Effector memory CD4-positive, alpha-beta T cell (primary cell): ENCODE results near the gene PIWIL1.

Experiments
- DNase-seq, 3 donors: peaks; one replicate each; pipeline ENCODE4 v3.0.0-alpha.2; 2020
- H3K27ac ChIP-seq: 2 replicates; pipeline ENCODE4 v1.7.0; 2013; ENCODE audit warnings: mild to moderate bottlenecking, low read length, moderate library complexity; ENCODE audit not compliant: insufficient read depth, poor library complexity, severe bottlenecking
- H3K27me3 ChIP-seq: replicated peaks from 2 replicates; pipeline ENCODE4 v1.7.0; 2013; ENCODE audit warnings: mild to moderate bottlenecking, low read length; ENCODE audit not compliant: insufficient read depth, control insufficient read depth, poor library complexity, severe bottlenecking
- H3K36me3 ChIP-seq: 2 replicates; pipeline ENCODE4 v1.7.0; 2013; ENCODE audit warnings: mild to moderate bottlenecking, low read length, moderate library complexity; ENCODE audit not compliant: control insufficient read depth, insufficient read depth
- H3K4me1 ChIP-seq: 2 replicates; pipeline ENCODE4 v1.7.0; 2013; ENCODE audit warnings: low read length, mild to moderate bottlenecking; ENCODE audit not compliant: control insufficient read depth, insufficient read depth, poor library complexity, severe bottlenecking
- H3K4me3 ChIP-seq: 2 replicates; pipeline ENCODE4 v1.7.0; 2013; ENCODE audit warnings: low read length, low read depth, mild to moderate bottlenecking; ENCODE audit not compliant: insufficient read depth, poor library complexity, severe bottlenecking
- H3K9me3 ChIP-seq: 2 replicates; pipeline ENCODE4 v1.7.0; 2013; ENCODE audit warnings: mild to moderate bottlenecking, low read length, moderate library complexity; ENCODE audit not compliant: control insufficient read depth
- total RNA-seq, 3 donors: gene quantifications; one replicate each; lab custom pipeline; 2026; lab: John Stamatoyannopoulos, UW

The PIWIL1 gene
- 0 reads per million in 3 donors for total RNA-seq

DNA sequence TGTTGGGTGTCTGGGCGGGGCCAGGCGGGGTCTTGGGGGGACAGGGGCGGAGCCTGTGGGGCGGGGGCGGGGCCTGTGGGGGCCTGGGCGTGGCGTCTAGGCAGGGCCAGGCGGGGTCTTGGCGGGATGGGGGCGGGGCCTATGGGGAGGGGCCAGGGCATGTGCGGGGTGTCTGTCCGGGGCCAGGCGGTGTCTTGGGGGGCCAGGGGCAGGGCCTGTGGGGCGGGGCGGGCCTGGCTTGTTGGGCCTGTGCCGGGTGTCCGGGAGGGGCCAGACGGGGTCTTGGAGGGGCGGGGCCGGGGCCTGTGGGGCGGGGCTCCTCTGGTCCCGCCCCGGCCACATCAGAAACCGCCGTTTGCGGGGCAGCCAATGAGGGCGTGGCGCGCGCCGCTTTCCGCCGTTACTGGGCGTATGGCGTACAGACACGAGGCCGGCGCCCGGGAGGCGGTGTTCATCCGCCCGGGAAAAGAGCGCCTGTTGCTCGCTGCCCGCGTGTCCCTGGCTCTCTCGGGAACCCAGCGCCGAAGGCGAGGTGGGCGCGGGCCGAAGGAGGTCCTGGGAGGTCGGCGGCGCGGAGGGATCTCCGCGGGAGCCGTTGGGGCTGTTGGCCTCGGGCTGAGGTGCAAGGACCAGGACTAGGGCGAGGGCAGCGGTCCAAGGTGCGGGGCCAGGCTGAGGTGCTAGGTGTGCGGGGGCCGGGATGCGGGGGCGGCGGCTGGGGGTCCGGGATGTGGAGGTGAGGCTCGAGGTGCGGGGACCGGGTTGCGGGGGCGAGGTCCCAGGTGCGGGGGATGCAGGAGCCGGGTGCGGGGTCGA lies at the start of gene PIWIL1:
PIWIL1 (plus strand) TSS at position 400 of the 816 bp plus-strand sequence. CDS start 4,705 bp downstream, outside the sequence.
- DNase-seq = no peak
- H3K27me3 ChIP-seq = no peaks in the 10 kb centered on the region
- H3K36me3 ChIP-seq = no peaks in the 10 kb centered on the region
- H3K4me3 ChIP-seq = no peak within 1 kb of the TSS
- H3K27ac ChIP-seq = no peak within 1 kb of the TSS
- H3K9me3 ChIP-seq = no peaks in the 10 kb centered on the region
- no peaks in the 10 kb centered on the region for H3K4me1 ChIP-seq

DNA sequence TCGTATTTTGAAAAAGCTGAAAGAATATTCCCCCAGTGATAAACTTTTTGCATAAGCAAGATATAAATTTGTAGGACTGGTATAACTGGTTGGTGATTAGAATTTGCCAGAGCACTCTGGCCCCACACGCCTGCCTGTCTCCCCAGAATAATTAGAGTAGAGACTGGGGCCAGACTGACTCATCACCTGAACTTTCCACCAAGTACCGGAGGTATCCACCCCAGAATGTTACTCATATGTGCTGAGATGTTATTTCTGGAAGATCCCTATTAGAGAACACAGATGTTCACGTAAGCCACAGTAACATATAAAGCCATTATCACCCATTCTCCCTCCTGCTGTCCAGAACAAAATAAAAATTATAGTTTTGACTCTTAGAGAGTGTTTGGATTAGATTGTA lies 49.5 kb upstream of the PIWIL1 start:
- DNase-seq = no peak
- Histone ChIP-seq H3K27ac (no peak overlapping the region), H3K9me3 (no peaks in the 10 kb centered on the region), H3K27me3 (no peaks in the 10 kb centered on the region), H3K36me3 (no peaks in the 10 kb centered on the region), H3K4me1 (no peaks in the 10 kb centered on the region), H3K4me3 (no peak overlapping the region)

GRCh38 chr12:130288691-130289090 lies 49.0 kb upstream of the PIWIL1 start:
- no peaks in the 10 kb centered on the region for H3K36me3 ChIP-seq
- H3K27ac ChIP-seq = no peak overlapping the region
- no peaks in the 10 kb centered on the region for H3K4me1 ChIP-seq
- no peaks in the 10 kb centered on the region for H3K9me3 ChIP-seq
- no peaks in the 10 kb centered on the region for H3K27me3 ChIP-seq
- DNase-seq = no peak
- no peak overlapping the region for H3K4me3 ChIP-seq

- H3K4me3 ChIP-seq = no peak overlapping the region
- no peak overlapping the region for H3K27ac ChIP-seq
- H3K27me3 ChIP-seq = no peaks in the 10 kb centered on the region
- H3K9me3 ChIP-seq = no peaks in the 10 kb centered on the region
- no peaks in the 10 kb centered on the region for H3K36me3 ChIP-seq
- DNase-seq = no peak
- H3K4me1 ChIP-seq = no peaks in the 10 kb centered on the region
These were observed 47.6 kb upstream of the PIWIL1 start for GRCh38 chr12:130290114-130290513.

GRCh38 chr12:130298322-130299021 lies 39.2 kb upstream of the PIWIL1 start:
- no peaks in the 10 kb centered on the region for H3K36me3 ChIP-seq
- no peak for DNase-seq
- no peaks in the 10 kb centered on the region for H3K27me3 ChIP-seq
- no peak overlapping the region for H3K4me3 ChIP-seq
- H3K27ac ChIP-seq = no peak overlapping the region
- H3K9me3 ChIP-seq = no peaks in the 10 kb centered on the region
- no peaks in the 10 kb centered on the region for H3K4me1 ChIP-seq

GRCh38 chr12:130299574-130299973 lies 38.1 kb upstream of the PIWIL1 start:
- no peaks in the 10 kb centered on the region for H3K9me3 ChIP-seq
- H3K27me3 ChIP-seq = no peaks in the 10 kb centered on the region
- no peak overlapping the region for H3K4me3 ChIP-seq
- DNase-seq = no peak
- H3K4me1 ChIP-seq = no peaks in the 10 kb centered on the region
- no peak overlapping the region for H3K27ac ChIP-seq
- H3K36me3 ChIP-seq = no peaks in the 10 kb centered on the region

- no peaks in the 10 kb centered on the region for H3K4me1 ChIP-seq
- no peaks in the 10 kb centered on the region for H3K27me3 ChIP-seq
- no peak overlapping the region for H3K4me3 ChIP-seq
- H3K9me3 ChIP-seq = no peaks in the 10 kb centered on the region
- DNase-seq = no peak
- H3K36me3 ChIP-seq = no peaks in the 10 kb centered on the region
- H3K27ac ChIP-seq = no peak overlapping the region
These were observed 37.6 kb upstream of the PIWIL1 start for GRCh38 chr12:130300090-130300489.

GRCh38 chr12:130300737-130301535 lies 36.8 kb upstream of the PIWIL1 start:
- no peaks in the 10 kb centered on the region for H3K9me3 ChIP-seq
- H3K27ac ChIP-seq = no peak overlapping the region
- H3K27me3 ChIP-seq = no peaks in the 10 kb centered on the region
- H3K4me1 ChIP-seq = no peaks in the 10 kb centered on the region
- no peak overlapping the region for H3K4me3 ChIP-seq
- DNase-seq = no peak
- H3K36me3 ChIP-seq = no peaks in the 10 kb centered on the region

DNA sequence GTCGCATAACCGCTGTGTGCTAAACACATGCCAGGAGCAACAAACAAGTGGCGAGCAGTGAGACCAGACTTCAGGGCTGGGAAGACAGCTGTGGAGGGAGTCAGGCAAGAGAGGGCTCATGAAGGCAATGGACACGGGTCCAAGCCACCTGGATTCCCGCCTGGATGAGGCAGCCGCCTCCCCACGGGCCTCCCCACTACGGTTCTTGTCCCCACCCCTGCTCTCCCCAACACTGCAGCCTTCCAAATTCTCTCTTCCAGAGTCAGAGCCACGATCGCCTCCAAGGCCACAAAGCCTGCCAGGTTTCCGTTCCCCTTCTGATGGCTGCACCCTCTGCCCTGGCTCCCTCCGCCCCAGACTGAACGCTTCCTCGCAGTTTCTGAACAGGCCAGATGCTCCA lies 36.1 kb upstream of the PIWIL1 start:
- DNase-seq = no peak
- Histone ChIP-seq H3K36me3 (no peaks in the 10 kb centered on the region), H3K4me3 (no peak overlapping the region), H3K27me3 (no peaks in the 10 kb centered on the region), H3K9me3 (no peaks in the 10 kb centered on the region), H3K27ac (no peak overlapping the region), H3K4me1 (no peaks in the 10 kb centered on the region)
